Measurements from ENCODE around the gene GLS2.
A peak's percentile ranks its signal among the peaks of the same experiment; 100 is the strongest.
"Not testable (repeated sequence)": the region's sequence is repeated elsewhere in the genome, so short reads cannot be mapped to it uniquely, and the experiment has no call there.

GLS2 gene

GRCh38 chr12:56488041-56488955 lies at the start of gene GLS2:
GLS2 (minus strand) TSS chr12:56488161; CDS start chr12:56488118, 43 bp downstream.
- DNase-seq (ENCODE audit: low read depth) = peak; percentile 33

- no peak for DNase-seq (ENCODE audit: low read depth)
Observed at GRCh38 chr12:56537546-56537945, 49.6 kb upstream of the GLS2 start.

- no peak for DNase-seq (ENCODE audit: low read depth)
Observed at GRCh38 chr12:56530390-56531055, 42.6 kb upstream of the GLS2 start.

- DNase-seq (ENCODE audit: low read depth) = no peak
Observed at GRCh38 chr12:56529656-56530055, 41.7 kb upstream of the GLS2 start.

- no peak for DNase-seq (ENCODE audit: low read depth)
Observed at GRCh38 chr12:56528846-56529245, 40.9 kb upstream of the GLS2 start.

GRCh38 chr12:56522411-56523193 lies 34.6 kb upstream of the GLS2 start:
- DNase-seq (ENCODE audit: low read depth) = peak; percentile 19

- DNase-seq (ENCODE audit: low read depth) = peak; percentile 60
Observed at GRCh38 chr12:56521590-56522371, 33.8 kb upstream of the GLS2 start, which contains the start of gene RBMS2. RBMS2 (plus strand) TSS chr12:56521820; CDS start chr12:56522024, 204 bp downstream.

GRCh38 chr12:56521209-56521589 lies 33.2 kb upstream of the GLS2 start:
- DNase-seq (ENCODE audit: low read depth) = no peak

- DNase-seq (ENCODE audit: low read depth) = no peak
Observed at GRCh38 chr12:56520506-56520905, 32.5 kb upstream of the GLS2 start.

GRCh38 chr12:56520048-56520447 lies 32.1 kb upstream of the GLS2 start:
- no peak for DNase-seq (ENCODE audit: low read depth)

GRCh38 chr12:56518570-56518969 lies 30.6 kb upstream of the GLS2 start:
- peak; percentile 46 for DNase-seq (ENCODE audit: low read depth)

GRCh38 chr12:56517854-56518253 lies 29.9 kb upstream of the GLS2 start:
- no peak for DNase-seq (ENCODE audit: low read depth)

GRCh38 chr12:56514014-56514318 lies 26.0 kb upstream of the GLS2 start:
- not testable (repeated sequence) for DNase-seq (ENCODE audit: low read depth)

GRCh38 chr12:56510786-56511185 lies 22.8 kb upstream of the GLS2 start:
- no peak for DNase-seq (ENCODE audit: low read depth)

- not testable (repeated sequence) for DNase-seq (ENCODE audit: low read depth)
Observed at GRCh38 chr12:56499879-56500278, 11.9 kb upstream of the GLS2 start.

GRCh38 chr12:56499452-56499851 lies 11.5 kb upstream of the GLS2 start:
- not testable (repeated sequence) for DNase-seq (ENCODE audit: low read depth)

GRCh38 chr12:56498126-56498902 lies 10.4 kb upstream of the GLS2 start:
- not testable (repeated sequence) for DNase-seq (ENCODE audit: low read depth)

- not testable (repeated sequence) for DNase-seq (ENCODE audit: low read depth)
Observed at GRCh38 chr12:56496704-56497103, 8.7 kb upstream of the GLS2 start.

- DNase-seq (ENCODE audit: low read depth) = not testable (repeated sequence)
Observed at GRCh38 chr12:56494481-56494880, 6.5 kb upstream of the GLS2 start.

GRCh38 chr12:56494106-56494415 lies 6.1 kb upstream of the GLS2 start:
- DNase-seq (ENCODE audit: low read depth) = not testable (repeated sequence)

Measured in HS-5 (cell line).